ENCODE measurements around the gene BBIP1. TPM values are rescaled to one million over a fixed set of nuclear protein-coding genes. Genes with fewer than 3 reads are reported as not detected.

Gene BBIP1
- total and polyA plus RNA-seq, 2 experiments from 2014 or later = 14.8 to 56.5 TPM

- TF ChIP-seq EZH2phosphoT487 (IDR thresholded peaks at IDR 0.05; ENCODE audit: unreplicated experiment) (no peak), JUNB (IDR thresholded peaks at IDR 0.05; ENCODE audit: unreplicated experiment) (no peak), CREB1 (CRISPR knock-in tag; IDR thresholded peaks at IDR 0.05; ENCODE audit: low read depth) (no peak), POLR2AphosphoS5 (IDR thresholded peaks at IDR 0.05; ENCODE audit: low read depth) (no peak), ZNF114 (CRISPR knock-in tag; IDR thresholded peaks at IDR 0.05) (no peak), NANOG (IDR thresholded peaks at IDR 0.05; ENCODE audit: borderline replicate concordance) (no peak), ZNF331 (CRISPR knock-in tag; IDR thresholded peaks at IDR 0.05; ENCODE audit: low read depth) (no peak), EZH2 (IDR thresholded peaks at IDR 0.05; ENCODE audit: low read depth, unreplicated experiment) (no peak), CTCF (conservative IDR thresholded peaks at IDR 0.05; ENCODE audit: low read depth in 2 of 2) (no peak), STAT1 (IDR thresholded peaks at IDR 0.05; ENCODE audit: unreplicated experiment) (no peak)
- TF ChIP-seq, protein P1, sequence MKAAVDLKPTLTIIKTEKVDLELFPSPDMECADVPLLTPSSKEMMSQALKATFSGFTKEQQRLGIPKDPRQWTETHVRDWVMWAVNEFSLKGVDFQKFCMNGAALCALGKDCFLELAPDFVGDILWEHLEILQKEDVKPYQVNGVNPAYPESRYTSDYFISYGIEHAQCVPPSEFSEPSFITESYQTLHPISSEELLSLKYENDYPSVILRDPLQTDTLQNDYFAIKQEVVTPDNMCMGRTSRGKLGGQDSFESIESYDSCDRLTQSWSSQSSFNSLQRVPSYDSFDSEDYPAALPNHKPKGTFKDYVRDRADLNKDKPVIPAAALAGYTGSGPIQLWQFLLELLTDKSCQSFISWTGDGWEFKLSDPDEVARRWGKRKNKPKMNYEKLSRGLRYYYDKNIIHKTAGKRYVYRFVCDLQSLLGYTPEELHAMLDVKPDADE (IDR thresholded peaks at IDR 0.05) = no peak
- TF ChIP-seq, protein P2, sequence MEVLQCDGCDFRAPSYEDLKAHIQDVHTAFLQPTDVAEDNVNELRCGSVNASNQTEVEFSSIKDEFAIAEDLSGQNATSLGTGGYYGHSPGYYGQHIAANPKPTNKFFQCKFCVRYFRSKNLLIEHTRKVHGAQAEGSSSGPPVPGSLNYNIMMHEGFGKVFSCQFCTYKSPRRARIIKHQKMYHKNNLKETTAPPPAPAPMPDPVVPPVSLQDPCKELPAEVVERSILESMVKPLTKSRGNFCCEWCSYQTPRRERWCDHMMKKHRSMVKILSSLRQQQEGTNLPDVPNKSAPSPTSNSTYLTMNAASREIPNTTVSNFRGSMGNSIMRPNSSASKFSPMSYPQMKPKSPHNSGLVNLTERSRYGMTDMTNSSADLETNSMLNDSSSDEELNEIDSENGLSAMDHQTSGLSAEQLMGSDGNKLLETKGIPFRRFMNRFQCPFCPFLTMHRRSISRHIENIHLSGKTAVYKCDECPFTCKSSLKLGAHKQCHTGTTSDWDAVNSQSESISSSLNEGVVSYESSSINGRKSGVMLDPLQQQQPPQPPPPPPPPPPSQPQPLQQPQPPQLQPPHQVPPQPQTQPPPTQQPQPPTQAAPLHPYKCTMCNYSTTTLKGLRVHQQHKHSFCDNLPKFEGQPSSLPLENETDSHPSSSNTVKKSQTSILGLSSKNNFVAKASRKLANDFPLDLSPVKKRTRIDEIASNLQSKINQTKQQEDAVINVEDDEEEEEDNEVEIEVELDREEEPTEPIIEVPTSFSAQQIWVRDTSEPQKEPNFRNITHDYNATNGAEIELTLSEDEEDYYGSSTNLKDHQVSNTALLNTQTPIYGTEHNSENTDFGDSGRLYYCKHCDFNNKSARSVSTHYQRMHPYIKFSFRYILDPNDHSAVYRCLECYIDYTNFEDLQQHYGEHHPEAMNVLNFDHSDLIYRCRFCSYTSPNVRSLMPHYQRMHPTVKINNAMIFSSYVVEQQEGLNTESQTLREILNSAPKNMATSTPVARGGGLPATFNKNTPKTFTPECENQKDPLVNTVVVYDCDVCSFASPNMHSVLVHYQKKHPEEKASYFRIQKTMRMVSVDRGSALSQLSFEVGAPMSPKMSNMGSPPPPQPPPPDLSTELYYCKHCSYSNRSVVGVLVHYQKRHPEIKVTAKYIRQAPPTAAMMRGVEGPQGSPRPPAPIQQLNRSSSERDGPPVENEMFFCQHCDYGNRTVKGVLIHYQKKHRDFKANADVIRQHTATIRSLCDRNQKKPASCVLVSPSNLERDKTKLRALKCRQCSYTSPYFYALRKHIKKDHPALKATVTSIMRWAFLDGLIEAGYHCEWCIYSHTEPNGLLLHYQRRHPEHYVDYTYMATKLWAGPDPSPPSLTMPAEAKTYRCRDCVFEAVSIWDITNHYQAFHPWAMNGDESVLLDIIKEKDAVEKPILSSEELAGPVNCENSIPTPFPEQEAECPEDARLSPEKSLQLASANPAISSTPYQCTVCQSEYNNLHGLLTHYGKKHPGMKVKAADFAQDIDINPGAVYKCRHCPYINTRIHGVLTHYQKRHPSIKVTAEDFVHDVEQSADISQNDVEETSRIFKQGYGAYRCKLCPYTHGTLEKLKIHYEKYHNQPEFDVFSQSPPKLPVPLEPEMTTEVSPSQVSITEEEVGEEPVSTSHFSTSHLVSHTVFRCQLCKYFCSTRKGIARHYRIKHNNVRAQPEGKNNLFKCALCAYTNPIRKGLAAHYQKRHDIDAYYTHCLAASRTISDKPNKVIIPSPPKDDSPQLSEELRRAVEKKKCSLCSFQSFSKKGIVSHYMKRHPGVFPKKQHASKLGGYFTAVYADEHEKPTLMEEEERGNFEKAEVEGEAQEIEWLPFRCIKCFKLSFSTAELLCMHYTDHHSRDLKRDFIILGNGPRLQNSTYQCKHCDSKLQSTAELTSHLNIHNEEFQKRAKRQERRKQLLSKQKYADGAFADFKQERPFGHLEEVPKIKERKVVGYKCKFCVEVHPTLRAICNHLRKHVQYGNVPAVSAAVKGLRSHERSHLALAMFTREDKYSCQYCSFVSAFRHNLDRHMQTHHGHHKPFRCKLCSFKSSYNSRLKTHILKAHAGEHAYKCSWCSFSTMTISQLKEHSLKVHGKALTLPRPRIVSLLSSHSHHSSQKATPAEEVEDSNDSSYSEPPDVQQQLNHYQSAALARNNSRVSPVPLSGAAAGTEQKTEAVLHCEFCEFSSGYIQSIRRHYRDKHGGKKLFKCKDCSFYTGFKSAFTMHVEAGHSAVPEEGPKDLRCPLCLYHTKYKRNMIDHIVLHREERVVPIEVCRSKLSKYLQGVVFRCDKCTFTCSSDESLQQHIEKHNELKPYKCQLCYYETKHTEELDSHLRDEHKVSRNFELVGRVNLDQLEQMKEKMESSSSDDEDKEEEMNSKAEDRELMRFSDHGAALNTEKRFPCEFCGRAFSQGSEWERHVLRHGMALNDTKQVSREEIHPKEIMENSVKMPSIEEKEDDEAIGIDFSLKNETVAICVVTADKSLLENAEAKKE (CRISPR knock-in tag; IDR thresholded peaks at IDR 0.05) = no peak
- TF ChIP-seq, protein P3, sequence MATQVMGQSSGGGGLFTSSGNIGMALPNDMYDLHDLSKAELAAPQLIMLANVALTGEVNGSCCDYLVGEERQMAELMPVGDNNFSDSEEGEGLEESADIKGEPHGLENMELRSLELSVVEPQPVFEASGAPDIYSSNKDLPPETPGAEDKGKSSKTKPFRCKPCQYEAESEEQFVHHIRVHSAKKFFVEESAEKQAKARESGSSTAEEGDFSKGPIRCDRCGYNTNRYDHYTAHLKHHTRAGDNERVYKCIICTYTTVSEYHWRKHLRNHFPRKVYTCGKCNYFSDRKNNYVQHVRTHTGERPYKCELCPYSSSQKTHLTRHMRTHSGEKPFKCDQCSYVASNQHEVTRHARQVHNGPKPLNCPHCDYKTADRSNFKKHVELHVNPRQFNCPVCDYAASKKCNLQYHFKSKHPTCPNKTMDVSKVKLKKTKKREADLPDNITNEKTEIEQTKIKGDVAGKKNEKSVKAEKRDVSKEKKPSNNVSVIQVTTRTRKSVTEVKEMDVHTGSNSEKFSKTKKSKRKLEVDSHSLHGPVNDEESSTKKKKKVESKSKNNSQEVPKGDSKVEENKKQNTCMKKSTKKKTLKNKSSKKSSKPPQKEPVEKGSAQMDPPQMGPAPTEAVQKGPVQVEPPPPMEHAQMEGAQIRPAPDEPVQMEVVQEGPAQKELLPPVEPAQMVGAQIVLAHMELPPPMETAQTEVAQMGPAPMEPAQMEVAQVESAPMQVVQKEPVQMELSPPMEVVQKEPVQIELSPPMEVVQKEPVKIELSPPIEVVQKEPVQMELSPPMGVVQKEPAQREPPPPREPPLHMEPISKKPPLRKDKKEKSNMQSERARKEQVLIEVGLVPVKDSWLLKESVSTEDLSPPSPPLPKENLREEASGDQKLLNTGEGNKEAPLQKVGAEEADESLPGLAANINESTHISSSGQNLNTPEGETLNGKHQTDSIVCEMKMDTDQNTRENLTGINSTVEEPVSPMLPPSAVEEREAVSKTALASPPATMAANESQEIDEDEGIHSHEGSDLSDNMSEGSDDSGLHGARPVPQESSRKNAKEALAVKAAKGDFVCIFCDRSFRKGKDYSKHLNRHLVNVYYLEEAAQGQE (IDR thresholded peaks at IDR 0.05; ENCODE audit: unreplicated experiment) = no peak
- no peak overlapping the region for H3K27ac Mint-ChIP-seq
- Histone ChIP-seq H3K9me2 (ENCODE audit: insufficient read depth) (no peaks in the 10 kb centered on the region), H4K20me1 (replicated peaks; ENCODE audit: insufficient read depth) (no peaks in the 10 kb centered on the region), H3K36me3 (ENCODE audit: insufficient read depth) (no peaks in the 10 kb centered on the region), H3K4me1 (ENCODE audit: insufficient read depth) (no peaks in the 10 kb centered on the region), H3K79me2 (replicated peaks; ENCODE audit: insufficient read depth) (no peaks in the 10 kb centered on the region), H3K27me3 (ENCODE audit: insufficient read depth) (no peaks in the 10 kb centered on the region), H3F3A (replicated peaks; ENCODE audit: low read depth) (no peaks in the 10 kb centered on the region), H3K4me3 (no peak overlapping the region), H3K4me2 (no peak overlapping the region), H2AFZ (peak overlapping the region; percentile 28; the same call in 1 of the 2 replicates), H3K27ac (ENCODE audit: low read depth) (no peak overlapping the region)
- H3K4me3 Mint-ChIP-seq = no peak overlapping the region
- no peaks in the 10 kb centered on the region for H3K9me3 Mint-ChIP-seq
- H3K4me1 Mint-ChIP-seq = peaks cover 17% of the 10 kb centered on the region
- H3K36me3 Mint-ChIP-seq (ENCODE audit: low read depth) = no peaks in the 10 kb centered on the region
- peaks cover 4% of the 10 kb centered on the region for H3K27me3 Mint-ChIP-seq (ENCODE audit: insufficient read depth, low read depth, poor library complexity)
- no peak for DNase-seq (ENCODE audit: low spot score)
- no peak for ATAC-seq
These were observed 54.3 kb downstream of the BBIP1 start for GRCh38 chr10:110864662-110865140.

All from GM23338 (cell line).